SIG-M5 (cell line): ENCODE data around the gene AMER3.

Source experiments
- DNase-seq: peaks from one replicate; lab custom pipeline; 2025; lab: John Stamatoyannopoulos, UW

The AMER3 gene

DNA sequence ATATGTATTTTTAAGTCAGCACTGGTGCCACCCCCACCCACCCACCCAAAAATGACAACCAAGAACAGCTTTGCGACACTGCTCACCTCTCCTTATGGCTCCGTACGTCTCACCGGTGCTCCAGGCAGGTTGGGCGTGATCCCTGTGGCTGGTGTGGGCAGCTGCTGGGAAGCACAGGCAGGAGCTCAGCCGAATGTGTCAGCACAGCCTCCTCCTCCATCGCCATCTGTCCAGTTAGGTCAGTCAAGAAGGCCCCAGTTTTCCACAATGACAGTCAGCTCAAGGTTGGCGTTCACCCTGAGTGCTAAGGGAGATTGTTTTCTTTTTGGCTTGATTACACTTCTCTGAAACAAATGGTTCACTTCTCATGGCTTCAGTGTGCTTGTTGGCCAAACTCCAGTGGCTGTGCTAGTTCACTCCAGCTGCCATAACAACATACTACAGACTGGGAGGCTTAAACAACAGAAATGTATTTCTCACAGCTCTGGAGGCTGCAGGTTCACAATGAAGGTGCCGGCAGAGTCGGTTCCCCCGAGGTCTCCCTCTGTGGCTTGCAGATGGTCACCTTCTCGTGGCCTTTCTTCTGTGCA, 30.2 kb downstream of the AMER3 start:
- no peak for DNase-seq

DNA sequence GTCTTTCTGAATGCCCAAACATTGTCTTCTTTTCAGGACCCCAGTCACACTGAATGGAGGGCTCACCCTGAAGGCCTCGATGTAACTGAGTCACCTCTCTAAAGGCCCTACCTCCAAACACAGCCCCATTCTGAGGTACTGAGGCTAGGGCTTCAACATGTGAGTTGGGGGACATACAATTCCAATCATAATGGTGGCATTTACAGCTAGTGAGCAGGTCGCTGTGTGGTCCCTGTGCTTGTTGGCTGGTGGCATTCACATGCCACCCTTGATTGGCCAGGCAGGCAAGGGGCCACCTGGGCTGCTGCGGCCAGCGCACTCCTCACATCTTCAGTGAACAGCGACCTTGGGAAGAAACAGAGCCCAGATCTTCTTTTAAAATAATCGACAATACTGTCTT, 30.7 kb downstream of the AMER3 start:
- DNase-seq = no peak

DNA sequence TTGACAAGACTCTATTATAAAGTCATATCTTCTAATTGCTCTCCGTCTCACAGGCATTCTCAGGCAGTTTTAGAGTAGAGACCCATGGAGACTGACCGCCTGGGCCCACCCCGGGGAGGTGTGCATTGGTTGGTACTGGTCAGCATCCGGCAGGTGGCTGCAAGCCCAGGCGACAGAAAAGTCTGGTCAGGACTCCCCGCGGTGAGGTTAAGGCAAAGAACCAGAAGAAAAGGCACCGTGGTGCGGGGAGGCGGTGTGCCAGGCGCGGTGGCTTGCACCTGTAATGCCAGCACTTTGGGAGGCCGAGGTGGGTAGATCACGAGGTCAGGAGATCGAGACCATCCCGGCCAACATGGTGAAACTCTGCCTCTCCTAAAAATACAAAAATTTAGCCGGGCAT, 32.5 kb downstream of the AMER3 start:
- DNase-seq = no peak

DNA sequence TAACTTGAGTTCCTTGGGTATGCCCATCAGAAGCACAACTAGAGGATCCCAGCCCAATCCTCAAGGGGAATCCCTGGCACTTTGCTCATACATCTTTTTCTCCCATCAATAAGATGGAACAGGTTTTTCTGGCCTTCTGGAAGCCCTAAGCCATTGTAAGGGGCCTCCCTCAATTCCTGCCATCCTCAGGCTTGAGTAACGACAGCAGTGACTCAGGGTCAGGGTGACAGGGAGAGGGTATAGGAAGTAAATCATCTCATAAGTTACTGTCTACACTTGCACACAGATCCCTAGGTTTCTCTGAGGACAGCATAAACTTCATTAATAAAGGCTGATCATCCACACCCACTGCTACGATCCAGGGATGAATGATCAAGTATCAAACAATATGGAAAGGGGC, 35.0 kb downstream of the AMER3 start:
- no peak for DNase-seq

DNA sequence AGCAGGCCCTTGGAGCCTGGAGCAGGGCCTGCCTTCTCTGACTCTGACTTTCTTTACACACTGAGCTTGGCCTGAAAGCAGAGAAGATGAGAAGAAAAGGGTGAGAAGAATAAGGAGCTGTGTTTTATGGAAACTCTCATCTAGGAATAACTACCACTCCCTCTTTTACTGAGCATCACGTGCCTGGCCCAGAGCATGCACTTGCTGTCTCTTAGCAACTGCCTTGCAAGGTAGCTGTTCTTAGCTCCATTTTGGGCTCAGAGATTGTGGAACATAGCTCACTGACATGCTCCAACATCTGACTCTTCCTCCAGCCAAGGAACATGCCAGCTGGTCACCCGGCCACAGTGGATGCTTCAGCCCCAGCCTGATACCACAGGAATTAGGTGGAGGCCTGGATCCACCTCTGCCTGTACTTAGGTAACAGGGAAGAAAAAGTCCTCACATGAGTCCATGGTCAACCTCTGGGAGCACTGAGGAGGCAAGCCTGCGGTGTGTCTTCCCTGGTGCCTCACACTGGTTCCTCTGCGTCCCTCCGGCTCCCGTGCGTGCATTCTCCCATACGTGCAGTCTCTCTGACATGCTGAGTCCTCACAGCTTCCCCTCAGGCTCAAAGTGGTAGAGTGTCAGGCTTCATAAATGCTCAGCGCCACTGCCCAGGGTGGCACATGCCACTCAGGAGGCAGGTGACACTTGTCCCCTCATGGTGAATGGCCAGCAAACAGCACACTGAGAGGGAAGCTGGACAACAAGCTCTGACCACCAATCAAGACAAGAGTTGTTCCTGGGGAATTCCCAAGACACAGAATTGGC, 35.7 kb downstream of the AMER3 start:
- no peak for DNase-seq

DNA sequence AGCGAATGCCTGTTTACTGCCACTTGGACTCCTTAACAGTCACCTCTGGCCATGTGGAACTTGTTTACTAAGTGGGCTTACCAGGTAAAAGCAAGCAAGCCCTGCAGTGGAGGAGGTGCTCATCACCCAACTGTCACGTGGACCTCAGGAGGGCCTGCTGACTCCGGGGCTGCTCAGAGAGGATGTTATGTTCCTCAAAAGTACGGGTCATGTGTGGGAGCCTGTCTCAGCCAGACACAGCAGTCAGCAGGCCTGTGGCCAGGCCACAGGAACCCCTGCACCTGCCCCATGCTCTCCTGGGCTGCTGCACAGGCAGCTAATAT, 36.2 kb downstream of the AMER3 start:
- no peak for DNase-seq

DNA sequence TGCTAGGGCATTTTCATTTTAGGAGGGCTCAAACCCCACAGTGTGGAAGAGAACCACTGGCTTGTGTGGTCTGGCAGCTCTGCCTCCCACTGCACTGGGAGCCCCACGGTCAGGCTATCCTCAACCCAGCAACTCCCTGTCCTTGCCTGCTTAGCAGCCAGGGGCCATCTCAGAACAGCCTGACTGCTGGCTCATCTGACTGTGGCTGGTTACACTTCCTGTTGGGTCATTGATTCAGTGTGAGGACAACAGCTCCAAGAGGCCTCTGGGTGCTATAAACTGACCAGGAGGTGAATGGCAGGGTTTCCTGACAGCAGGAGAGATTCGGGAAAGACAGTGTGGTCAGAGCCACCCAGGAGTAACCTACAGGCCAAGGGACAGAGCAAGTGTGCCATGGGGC, 40.1 kb downstream of the AMER3 start:
- DNase-seq = no peak

DNA sequence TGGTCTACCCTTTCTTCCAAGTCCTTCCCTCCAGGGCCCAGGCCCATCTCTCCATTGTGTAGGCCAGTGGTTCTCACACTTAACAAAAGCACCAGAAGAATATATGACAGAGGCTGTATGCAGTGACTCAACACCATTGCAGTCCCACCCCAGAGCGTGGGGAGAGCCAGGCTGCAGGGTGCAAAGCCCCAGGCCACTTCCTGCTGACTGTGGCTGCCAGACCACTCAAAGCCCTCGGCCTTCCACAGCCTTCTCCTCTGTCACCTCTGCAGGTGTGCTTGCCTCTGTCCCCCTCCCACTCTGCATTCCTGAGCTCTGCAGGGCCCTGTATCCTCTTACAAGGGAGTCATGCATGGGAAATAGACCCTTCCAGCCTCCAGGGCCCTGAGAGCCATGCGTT, 41.0 kb downstream of the AMER3 start:
- no peak for DNase-seq

DNA sequence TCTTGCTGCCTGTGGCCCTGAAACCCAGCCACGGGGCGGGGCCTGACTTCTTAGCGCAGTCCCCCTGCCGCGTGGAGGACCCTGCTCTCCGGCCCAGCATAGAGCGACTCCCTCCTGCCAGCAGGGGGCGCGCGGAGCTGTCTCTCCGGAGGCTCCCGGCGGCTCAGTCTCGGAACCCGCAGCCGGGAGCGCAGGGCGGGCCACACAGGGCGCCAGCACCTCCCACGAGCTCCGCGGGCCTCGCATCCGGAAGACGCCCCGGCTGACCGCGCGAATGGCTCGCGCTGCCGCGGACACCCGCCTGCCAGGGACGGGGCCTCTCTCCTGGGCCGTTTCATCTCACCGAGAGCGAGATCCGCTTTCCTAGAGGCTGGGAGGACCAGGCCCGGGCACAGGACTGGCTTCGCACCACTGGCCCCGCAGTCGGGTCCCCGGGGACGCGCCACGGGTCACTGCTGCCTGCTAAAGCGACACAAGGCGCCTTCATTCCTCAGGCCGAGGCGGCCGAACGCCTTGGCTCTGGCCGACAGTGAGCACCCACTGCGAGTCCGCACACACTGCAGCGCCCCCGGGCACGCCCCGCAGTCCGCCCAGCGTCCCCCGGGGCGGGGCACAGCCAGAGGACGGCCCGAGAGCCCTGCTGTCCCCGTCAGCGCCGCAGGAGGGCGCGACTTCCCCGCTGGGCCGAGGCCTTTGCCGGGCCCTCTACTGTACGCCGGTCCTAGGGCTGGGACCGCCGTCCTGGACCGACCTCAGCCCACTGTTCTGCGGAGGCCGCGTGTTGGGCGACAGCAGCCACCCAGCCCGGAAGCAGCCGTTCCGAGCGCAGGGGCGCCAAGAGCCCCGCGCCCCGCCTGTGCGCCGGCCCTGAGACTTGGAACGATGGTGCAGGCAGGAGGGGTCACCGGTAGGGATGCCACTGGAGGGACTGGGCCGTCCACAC, 42.4 kb downstream of the AMER3 start:
- no peak for DNase-seq

DNA sequence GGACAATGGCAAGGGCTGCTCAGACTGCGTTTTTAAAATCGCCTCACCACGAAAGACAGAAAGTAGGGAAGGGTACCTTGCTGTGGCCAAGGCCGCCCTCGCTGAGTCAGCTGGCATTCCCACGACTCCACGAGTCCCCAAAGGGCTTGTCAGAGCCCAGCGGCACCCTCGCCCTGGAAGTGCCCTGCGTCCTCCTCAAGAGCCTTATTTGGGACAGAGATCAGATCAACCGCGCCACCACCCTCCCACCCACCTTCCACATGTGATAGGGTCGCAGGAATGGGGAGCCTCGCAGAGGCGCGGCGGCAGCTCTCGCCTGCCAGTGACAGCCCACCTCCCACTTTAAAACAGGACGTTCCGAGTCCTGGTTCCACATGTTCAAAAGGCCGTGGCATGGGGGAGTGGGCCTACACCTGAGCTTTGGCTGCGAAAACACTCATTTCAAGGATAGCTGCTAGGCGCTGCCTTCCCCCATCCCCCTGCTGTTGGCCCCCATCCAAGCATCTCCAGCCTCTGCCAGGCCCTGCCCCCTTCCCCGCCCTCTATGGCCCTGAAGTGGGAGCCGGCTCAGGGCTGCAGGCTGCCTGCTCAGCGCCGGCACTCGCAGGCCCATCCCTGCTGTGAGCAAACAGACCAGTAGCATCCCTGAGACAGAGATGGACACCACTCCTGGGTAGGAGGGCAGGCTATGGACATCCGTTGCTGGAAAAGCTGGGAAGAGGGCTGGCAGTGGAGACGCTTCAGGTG, 43.3 kb downstream of the AMER3 start:
- no peak for DNase-seq

DNA sequence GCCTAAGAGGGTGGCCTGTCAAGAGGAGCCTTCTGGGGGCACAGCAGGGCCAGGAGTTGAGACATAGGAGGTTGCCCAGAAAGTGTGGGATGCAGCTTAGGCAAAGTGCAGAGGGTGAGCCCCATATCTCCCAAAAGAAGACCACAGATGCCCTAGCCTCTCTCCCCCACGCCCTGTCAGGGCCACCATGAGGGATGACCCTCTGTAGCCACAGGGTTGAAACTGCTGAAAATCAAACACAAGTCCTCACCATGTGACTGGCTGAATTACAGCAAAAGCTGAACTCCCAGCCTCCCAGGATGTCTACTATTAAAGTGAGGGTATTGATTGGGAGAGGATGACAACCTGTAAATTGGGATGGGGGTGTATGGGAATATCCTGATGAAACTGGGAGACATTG, 44.0 kb downstream of the AMER3 start:
- no peak for DNase-seq

DNA sequence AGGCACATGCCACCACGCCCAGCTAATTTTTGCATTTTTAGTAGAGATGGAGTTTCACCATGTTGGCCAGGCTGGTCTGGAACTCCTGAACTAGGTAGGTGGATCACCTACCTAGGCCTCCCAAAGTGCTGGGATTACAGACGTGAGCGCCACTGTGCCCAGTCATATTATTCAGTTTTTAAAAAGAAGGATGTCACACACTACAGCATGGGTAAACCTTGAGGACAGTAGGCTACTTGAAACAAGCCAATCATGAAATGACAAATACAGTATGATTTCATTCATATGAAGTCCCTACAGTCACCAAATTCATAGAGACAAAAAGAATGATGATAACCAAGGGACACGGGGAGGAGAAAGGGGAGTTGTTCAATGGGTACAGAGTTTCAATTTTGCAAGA, 50.3 kb downstream of the AMER3 start:
- no peak for DNase-seq

DNA sequence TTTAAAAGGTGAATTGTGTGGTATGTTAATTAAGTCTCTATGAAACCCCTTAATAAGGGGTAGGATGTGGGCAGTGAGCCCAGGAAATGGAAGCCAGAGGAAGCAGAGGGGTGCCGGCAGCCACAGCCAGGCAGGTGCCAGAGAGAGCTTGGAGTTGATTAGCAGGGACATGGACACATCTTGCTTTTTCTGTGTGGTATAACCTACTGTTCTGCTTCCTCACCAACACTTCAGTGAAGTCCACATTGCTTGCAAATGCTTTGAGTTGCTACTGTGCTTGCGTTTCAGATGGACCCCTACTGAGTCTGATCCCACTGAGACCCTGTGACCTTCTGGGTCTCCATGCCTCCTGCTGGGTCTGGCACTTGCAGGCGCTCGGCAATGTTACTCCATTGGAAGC, 51.0 kb downstream of the AMER3 start:
- DNase-seq = no peak

DNA sequence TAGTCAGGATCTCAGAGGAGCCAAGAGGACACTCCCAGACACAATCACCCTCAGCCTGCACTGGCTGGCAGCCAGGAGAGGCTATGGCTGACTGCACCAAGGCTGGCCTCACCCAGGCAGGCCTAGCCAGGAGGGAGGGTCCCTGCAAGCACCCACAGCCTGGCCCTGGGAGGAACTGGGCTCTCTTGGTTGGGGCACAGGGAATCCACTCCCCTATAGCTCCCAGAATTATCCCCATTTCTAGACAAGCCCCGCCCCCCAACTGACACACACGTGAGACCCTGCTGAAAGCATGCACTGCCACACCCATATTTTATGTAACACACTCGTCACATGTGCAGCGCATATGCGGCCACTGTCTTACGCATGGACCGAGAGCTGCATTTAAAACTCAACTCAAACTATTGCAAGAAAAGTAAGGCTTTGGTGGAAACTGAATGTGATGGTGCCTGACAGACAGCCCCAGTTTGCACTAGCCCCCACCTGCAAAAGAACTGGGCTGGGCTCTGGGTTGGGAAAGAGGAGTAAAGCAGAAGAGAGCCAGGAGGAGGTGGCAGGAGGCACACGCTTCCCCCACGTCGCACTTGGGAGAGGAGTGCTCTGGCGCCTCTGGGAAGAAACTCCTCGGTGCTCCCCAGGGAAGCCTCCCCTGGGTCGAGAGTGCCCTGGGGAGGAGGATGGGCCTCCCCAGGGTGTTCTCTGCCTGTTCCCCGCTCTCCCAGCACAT, 52.5 kb downstream of the AMER3 start:
- DNase-seq = no peak

DNA sequence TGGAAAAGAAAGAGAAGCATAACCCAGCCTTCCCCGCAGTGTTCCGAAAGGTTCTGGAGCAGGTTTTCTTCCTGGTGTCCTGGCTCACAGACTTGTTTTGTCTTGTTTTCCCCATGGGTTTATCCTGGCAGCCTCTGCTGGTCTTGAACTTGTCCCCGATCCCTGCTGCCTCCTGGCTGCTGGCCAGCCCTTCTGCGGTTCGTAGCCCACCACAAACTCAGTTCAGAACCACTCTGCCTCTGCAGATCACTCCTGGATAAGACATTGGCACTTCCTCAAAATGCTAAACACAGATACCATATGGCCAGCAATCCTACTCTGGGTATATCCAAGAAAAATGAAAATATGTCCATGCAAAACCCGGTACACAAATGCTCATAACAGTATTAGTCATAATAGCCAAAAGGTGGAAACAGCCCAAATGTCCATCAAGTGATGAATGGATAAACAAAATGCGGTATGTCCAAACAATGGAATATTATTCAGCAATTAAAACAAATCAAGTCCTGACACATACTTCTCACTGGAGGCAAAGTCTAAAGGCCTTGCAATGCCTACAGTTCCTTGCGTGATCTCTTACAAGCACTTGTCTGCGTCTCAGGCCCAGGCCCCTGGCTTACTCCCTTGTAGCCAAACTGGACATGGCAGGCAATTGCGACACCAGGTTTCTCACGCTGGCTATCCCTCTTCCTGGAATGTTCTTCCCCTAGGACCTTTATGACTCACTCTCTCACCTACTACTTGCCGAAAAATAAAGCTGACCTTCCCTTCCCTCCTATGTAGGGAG, 53.3 kb downstream of the AMER3 start:
- DNase-seq = no peak

DNA sequence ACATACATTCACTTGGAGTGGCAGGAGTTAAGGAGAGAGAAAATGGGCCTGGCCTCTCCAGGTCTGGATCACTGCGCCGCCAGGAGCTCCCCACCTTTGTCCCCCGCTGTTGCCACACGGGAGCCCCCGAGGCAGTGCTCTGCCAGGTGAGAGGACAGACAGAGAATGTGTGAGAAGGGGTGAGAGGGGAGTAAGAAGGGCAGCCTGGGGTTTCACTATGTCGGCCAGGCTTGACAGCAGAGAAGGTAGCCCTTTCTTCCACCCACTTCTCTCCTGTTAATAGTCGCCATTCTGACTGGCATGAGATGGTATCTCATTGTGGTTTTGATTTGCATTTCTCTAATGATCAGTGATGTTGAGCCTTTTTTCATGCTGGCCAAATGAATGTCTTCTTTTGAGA, 55.1 kb downstream of the AMER3 start:
- DNase-seq = no peak

DNA sequence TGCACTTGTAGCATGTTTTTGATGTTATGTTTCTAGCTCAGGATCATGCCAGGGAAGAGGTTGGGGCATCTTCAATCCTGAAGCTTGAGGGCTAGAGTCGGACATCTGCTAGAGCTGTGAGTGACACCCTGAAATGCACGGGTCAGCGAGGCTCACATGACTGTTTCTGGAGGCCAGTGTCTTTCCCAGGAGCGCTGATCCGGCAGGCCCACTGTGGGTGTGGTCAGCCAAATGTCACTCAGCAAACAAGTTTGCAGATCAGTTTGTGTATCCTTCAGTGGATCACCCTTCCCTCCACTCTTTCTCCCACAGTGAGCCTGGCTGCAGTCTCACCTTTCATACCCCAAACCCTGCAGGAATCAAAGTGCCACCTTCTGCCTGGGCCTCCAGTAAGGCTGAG, 58.4 kb downstream of the AMER3 start:
- no peak for DNase-seq

DNA sequence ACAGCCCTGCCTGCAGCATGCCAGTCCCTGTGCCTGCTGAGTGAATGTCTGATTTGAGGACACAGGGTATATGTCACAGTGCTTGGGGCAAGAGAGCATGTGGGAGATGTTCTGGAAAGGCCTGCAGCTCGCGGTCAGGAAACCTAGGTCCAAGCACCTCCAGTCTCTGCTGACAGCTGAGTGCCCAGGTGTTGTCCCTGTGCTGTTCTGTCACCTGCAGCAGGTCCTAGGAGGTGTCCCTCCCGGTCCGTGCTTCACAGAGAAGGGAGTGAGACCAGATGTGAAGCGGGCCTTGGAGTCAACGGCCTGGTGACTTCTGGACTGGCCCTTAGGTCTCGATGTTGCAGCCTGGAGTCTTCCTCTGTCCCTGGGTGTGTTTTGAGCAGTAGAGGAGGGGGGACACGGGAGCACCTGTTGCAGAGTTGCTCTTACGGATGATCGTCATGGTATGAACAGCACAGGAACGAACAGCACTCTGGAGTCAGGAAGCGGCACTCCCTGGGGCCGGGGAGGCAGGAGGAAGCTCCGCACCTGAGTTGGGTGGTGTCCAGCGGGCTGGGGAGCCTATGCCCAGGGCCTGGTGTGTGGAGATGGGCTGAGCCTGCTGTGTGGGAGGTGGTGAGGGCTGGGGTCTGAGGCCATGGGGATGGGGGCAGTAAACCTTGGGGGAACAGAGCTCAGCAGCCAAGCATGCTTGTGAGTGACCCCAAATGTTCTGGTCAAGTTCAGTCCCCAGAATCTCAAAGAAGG, 59.8 kb downstream of the AMER3 start:
- no peak for DNase-seq
